GM18498 (cell line): ENCODE results near the gene ATF7IP.
"Not testable (repeated sequence)": the region's sequence is repeated elsewhere in the genome, so short reads cannot be mapped to it uniquely, and the experiment has no call there.

Experiments used
- ATAC-seq: cut with Tn5 transposase; IDR thresholded peaks from one replicate; pipeline ENCODE4 v1.9.1; 2021; ENCODE audit warnings: mild to moderate bottlenecking, moderate library complexity; ENCODE audit not compliant: unreplicated experiment

The ATF7IP gene, protein sequence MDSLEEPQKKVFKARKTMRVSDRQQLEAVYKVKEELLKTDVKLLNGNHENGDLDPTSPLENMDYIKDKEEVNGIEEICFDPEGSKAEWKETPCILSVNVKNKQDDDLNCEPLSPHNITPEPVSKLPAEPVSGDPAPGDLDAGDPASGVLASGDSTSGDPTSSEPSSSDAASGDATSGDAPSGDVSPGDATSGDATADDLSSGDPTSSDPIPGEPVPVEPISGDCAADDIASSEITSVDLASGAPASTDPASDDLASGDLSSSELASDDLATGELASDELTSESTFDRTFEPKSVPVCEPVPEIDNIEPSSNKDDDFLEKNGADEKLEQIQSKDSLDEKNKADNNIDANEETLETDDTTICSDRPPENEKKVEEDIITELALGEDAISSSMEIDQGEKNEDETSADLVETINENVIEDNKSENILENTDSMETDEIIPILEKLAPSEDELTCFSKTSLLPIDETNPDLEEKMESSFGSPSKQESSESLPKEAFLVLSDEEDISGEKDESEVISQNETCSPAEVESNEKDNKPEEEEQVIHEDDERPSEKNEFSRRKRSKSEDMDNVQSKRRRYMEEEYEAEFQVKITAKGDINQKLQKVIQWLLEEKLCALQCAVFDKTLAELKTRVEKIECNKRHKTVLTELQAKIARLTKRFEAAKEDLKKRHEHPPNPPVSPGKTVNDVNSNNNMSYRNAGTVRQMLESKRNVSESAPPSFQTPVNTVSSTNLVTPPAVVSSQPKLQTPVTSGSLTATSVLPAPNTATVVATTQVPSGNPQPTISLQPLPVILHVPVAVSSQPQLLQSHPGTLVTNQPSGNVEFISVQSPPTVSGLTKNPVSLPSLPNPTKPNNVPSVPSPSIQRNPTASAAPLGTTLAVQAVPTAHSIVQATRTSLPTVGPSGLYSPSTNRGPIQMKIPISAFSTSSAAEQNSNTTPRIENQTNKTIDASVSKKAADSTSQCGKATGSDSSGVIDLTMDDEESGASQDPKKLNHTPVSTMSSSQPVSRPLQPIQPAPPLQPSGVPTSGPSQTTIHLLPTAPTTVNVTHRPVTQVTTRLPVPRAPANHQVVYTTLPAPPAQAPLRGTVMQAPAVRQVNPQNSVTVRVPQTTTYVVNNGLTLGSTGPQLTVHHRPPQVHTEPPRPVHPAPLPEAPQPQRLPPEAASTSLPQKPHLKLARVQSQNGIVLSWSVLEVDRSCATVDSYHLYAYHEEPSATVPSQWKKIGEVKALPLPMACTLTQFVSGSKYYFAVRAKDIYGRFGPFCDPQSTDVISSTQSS

DNA sequence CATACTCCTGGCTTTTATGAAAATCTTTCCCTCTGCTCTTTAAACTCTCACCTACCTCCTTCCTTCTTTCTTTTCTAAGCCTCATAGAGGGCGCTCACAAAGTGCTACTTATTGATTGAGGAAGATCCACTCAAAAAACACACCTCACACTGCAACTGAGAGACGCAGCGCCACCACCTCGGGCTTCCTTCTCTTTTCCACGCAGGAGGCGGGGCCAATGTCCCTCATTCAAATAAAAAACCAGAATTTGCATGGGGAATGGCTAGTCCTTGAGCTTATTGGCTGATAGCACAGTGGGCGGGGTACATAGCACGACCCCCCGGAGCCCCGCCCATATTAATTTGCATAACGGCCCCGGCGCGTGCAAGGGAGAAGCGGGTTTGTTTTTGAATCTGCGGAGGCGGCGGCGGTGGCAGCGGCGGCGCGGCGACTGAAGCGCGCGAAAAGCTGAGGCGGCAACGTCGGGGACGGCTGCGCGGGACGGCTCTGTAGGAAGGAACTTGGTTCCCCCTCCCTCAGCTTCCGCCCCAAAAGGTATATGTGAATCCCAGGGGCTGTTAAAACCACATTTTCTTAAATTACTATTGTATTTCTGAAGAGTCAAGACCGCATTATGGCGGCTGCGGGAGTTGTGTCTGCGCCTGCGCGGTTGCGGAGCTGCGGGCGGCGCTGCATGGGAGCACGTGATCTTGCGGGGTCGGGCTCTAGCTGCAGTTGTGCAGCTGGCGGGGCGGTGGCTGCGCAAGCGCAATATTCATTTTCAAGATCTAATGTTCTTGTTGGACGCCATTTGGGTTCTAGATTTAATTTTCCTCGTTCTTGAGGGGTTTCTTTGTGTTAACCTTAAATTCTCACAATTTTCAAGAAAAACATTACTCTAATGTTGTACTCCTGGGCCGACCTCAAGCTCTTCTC, at the start of gene ATF7IP:
ATF7IP (plus strand) TSS at position 389 of the 915 bp plus-strand sequence. CDS start 58,234 bp downstream, outside the sequence.
- ATAC-seq = peak; percentile 78

DNA sequence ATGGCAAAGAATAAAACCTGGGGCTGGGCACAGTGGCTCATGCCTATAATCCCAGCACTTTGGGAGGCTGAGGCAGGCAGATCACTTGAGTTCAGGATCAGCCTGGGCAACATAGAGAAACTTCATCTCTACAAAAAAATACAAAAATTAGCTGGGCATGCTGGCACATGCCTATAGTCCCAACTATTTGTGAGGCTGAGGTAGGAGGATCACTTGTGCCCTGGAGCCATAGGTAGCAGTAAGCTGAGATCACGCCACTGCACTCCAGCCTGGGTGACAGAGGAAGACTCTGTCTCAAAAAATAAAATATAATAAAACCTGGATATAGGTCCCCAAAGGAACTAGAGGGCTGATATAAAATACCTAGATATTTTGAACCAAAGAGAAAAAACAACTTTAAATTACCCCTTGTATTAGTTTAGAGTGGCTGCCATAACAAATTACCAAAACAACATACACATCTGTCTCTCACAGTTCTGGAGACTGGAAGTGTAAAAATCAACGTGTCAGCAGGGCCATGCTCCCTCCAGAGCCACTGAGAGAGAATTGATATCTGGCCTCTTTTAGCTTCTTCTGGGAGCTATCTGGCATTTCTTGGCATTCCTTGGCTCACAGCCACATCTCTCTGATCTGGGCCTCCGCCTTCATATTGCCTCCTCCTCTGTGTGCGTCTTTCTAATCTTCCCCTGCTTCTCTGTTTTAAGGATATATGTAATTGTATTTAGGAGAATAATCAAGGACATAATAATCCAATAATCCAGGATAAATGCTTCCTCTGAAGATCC, 47.9 kb upstream of the ATF7IP start:
- ATAC-seq = no peak

DNA sequence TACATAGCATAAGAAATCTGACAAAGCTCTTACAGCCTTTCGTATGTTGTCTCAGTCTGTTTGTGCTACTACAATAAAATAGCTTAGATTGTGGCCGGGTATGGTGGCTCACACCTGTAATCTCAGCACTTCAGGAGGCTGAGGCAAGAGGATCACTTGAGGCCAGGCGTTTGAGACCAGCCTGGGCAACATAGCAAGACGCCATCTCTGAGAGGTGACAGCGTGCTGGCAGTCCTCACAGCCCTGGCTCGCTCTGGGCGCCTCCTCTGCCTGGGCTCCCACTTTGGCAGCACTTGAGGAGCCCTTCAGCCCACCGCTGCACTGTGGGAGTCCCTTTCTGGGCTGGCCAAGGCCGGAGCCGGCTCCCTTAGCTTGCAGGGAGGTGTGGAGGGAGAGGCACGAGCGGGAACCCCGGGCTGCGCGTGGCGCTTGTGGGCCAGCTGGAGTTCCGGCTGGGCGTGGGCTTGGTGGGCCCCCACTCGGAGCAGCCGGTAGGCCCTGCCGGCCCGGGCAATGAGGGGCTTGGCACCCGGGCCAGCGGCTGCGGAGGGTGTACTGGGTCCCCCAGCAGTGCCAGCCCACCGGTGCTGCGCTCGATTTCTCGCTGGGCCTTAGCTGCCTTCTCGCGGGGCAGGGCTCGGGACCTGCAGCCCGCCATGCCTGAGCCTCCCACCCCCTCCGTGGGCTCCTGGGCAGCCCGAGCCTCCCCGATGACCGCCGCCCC, 45.6 kb upstream of the ATF7IP start:
- ATAC-seq = not testable (repeated sequence)

DNA sequence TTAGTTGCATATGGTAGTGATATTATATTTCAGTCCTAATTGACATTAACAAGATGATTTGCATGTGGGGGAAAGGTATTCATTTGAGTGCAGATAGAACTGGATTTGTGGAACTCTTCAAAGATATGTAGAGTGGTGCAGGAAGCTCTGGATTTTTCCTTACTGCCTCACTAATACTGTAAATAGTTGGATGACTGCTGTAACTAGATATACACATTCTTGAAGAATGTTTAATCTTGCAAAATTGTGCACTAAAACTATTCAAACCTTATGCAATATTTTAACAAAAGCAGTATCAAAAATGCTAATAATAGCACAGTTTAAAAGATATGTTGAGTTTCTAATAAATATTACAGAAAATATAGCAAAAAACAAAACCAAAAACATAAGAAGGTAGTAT, 43.1 kb upstream of the ATF7IP start:
- ATAC-seq = no peak

DNA sequence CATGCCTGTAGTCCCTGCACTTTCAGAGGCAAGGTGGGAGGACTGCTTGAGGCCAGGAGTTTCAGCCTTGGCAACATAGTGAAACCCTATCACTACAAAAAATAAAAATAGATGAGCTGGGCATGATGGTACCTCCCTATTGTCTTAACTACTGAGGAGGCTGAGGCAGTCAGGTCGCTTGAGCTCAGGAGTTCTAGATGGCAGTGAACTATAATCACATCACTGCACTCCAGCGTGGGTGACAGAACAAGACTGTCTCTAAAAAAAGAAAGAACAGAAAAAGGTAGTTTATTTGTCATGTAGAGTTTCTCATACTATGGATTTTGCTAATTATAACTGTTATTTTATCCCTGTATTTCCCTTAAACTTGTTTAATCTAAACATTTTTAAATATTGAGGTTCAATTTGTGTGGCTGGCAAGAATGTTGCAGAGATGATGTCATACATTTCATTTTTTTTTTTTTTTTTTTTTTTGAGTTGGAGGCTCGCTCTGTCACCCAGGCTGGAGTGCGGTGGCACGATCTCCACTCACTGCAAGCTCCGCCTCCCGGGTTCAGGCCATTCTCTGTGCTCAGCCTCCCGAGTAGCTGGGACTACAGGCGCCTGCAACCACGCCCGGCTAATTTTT, 39.7 kb upstream of the ATF7IP start:
- ATAC-seq = no peak

DNA sequence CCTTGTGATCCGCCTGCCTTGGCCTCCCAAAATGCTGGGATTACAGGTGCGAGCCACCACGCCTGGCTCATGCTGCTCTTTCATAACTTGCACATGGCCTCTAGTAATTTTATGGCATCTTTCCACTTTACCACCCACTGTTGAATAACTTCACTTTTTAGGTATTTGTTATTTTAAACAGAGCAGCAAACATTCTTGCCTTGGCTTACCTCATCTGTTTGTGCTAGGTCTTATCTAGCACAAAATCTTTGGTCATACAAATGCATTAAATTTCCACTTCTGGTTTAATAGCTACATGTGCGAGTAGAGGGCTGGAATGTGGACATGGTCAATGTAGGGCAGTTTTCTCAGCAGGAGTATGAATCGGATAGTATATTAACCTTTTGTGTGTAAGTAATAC, 38.8 kb upstream of the ATF7IP start:
- no peak for ATAC-seq

DNA sequence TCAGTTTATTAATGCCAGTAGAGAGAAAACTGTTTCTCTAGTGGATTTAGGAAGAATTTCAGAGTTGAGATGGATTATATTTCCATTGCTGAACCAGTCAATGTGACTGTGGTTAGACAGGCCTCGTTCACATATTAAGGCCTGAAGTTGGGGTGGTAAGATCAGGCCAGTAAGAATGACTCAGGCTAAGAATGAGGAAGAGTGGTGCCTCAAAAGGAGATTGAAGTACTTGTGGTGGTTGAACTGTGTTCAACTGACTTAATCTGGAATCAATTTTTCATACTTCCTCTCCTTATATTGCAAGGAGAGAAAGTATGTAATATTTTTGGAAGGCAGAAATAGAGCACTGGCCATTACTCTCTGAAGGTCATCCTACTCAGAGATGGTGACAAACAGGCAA, 37.8 kb upstream of the ATF7IP start:
- no peak for ATAC-seq

DNA sequence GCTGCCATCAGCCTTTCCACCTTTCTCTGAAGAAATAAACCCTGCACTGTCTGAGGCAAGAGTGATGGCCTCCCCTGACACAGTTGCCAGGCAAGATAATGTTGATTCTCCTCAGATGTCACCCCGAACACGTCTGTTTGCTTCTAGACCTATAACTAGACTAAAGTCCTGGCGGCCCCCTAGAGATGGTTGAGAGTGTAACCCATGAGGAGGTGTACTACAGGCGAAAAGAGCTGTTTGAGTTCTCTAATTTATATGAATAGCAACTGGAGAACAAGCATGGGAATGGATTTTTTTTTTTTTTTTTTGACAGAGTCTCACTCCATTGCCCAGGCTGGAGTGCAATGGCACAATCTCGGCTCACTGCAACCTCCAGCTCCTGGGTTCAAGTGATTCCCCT, 33.0 kb upstream of the ATF7IP start:
- ATAC-seq = no peak

DNA sequence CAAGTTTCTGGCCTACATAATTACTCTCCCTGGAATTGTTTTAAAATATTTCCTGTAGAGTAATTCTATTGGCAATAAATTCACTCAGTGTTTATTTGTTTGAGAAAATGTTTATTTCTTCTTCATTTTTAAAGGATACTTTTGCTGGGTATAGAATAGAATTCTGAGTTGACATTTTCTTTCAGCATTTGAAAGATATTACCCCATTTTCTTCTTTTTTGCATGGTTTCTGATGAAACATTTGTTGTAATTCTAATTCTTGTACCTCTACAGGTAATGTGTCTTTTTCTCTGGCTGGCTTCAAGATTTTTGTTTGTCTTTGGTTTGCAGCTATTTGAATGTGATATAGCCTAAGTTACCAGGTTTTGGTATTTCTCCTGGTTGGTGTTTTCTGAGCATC, 25.1 kb upstream of the ATF7IP start:
- ATAC-seq = no peak

DNA sequence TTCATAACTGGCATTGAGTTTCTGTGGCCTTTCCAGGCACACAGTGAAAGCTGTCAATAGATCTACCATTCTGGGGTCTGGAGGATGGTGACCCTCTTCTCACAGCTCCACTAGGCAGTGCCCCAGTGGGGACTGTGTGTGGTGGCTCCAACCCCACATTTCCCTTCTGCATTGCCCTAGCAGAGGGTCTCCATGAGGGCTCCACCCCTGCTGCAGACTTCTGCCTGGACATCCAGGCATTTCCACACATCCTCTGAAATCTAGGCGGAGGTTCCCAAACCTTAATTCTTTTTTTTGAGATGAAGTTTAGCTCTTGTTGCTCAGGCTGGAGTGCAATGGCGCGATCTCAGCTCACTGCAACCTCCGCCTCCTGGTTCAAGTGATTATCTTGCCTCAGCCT, 14.0 kb upstream of the ATF7IP start:
- not testable (repeated sequence) for ATAC-seq

DNA sequence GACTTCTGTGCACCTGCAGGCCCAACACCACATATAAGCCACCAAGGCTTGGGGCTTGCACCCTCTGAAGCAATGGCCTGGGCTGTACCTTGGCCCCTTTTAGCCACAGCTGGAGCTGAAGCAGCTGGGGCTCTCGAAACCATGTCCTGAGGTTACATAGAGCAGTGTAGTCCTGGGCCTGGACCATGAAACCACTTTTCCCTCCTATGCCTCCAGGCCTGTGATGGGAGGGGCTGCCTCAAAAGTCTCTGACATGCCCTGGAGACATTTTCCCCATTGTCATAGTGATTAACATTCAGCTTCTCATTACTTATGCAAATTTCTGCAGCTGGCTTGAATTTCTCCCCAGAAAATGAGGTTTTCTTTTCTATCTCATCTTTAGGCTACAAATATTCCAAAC, 13.4 kb upstream of the ATF7IP start:
- not testable (repeated sequence) for ATAC-seq

DNA sequence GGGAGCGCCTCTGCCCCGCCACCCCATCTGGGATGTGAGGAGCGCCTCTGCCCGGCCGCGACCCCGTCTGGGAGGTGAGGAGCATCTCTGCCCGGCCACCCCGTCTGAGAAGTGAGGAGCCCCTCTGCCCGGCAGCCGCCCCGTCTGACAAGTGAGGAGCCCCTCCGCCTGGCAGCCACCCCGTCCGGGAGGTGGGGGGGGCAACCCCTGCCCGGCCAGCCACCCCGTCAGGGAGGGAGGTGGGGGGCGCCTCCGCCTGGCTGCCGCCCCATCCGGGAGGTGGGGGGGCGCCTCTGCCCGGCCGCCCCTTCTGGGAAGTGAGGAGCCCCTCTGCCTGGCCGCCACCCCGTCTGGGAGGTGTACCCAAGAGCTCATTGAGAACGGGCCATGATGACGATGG, 10.8 kb upstream of the ATF7IP start:
- ATAC-seq = not testable (repeated sequence)

DNA sequence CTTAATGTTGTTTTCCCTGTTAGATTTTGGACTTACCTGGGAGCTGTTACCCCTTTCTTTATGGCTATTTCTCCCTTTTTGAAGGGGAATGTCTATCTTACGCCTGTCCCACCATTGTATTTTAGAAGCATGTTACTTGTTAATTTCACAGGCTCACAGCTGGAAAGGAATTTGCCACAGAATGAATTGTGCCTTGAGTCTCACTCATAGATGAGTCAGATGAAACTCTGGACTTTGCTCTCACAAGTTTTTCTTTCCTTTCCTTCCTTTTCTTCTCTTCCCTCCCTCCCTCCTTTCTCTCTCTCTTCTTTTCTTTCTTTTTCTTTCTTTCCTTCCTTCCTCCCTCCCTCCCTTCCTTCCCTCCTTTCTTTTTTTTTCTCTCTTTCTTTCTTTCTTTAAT, 9.3 kb upstream of the ATF7IP start:
- no peak for ATAC-seq

DNA sequence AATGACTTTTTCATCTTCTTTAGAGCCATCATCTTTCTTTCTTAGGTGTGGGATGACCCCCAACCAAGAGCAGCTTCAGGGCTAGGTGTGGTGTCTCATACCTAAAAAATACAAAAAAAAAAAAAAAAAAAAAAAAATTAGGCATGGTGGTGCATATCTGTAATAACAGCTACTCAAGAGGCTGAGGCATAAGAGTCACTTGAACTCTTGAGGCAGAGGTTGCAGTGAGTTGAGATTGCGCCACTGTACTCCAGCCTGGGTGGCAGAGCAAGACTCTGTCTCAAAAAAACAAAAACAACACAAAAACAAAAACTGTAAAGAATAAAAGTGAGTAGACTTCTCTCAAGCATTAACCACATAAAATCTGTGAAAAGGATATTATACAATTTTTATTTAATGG, 8.0 kb upstream of the ATF7IP start:
- no peak for ATAC-seq

DNA sequence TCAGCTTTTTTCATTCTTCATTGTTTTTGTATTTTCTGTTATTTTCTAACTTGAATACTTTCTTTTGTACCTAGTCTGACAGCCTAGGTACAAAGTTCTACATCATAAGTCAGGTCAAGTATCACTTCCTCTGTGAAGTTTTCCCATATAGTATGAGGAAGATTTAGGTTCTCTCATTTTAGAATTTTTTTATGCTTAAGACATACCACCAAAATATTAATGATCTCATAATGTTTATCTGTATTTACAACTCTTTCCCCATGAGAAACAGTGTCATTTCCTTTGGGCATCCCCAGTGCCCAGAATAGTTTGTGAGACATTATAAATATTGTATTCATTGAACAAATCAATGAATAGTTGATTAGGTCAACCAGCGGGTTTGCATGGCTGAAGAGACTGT, 3.1 kb upstream of the ATF7IP start:
- ATAC-seq = peak; percentile 25

DNA sequence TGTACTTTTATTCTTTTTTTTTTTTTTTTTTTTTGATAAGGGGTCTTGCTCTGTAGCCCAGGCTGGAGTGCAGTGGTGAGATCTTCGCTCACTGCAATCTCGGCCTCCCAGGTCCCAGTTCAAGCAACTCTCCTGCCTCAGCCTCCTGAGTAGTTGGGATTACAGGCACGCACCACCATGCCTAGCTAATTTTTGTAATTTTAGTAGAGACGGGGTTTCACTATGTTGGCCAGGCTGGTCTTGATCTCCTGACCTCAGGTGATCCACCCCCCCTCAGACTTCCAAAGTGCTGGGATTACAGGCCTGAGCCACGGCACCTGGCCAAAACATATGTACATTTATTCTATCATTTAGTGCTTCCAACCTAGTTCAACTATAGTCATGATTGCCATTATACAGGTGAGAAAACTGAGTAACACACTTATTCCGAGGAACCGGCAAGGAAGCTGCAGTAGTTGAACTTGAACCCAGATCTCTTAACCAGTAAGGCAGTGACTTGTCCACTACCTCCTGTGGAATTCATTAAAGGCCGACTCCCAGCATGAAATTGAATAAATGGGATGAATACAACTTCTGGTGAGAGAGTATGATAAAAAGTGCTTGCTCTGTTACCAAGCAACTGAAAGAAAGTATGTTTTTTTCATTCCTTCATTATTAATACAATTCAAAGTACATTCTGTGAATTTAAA, 755 bp upstream of the ATF7IP start:
- ATAC-seq = no peak

DNA sequence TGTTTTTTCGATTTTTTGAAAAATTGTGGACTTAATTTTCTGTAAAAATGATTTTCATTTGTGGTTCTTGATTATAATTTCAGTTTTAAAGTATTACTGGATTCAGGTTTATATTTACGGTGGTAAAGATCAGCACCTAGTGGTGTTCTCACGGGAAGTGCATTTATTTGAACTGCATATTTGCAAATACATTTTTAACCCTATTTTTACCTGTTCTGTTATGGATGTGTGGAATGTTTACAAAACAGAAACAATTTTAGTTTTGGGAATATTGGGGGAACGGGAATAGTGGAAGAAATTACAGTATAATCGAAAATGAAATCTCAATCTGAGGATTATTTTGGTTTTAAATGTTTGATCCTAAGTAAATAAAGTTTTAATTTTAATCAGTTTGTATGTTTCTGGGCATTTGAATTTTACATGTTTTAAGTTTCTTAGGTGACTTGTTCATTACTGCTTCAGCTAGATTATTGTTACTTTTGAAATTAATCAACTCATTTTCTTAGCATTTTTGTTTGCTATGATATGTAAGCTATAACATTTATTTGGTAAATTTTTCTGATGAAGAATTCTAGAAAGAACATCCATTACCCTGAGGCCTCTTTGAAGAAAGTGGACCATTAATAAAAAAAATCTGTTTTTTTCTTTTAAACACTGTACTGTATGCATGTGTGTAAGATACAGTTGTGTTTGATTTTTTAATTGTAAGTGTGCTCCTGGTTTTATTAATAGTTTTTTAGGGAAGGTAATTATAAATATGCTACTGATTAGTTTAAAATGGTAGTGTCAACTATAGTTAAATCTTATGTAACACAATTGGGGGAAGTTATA, 942 bp downstream of the ATF7IP start:
- no peak for ATAC-seq
